Mesendoderm (in vitro differentiated cells): ENCODE data around the gene TUFM.

ENCODE experiments used
- DNase-seq: peaks from one replicate; pipeline ENCODE4 v3.0.0; 2013
- H2AK5ac ChIP-seq: 2 replicates; pipeline ENCODE4 v1.6.1; 2013; ENCODE audit warnings: low read length, inconsistent platforms
- H2BK120ac ChIP-seq: 2 replicates; pipeline ENCODE4 v1.6.1; 2013; ENCODE audit warnings: low read depth, mild to moderate bottlenecking, low read length, moderate library complexity, mixed read lengths
- H2BK15ac ChIP-seq: replicated peaks from 2 replicates; pipeline ENCODE4 v1.6.1; 2013; ENCODE audit warnings: low read depth, mild to moderate bottlenecking, moderate library complexity
- H2BK5ac ChIP-seq: 2 replicates; pipeline ENCODE4 v1.6.1; 2013; ENCODE audit warnings: low read length, inconsistent platforms
- H3K18ac ChIP-seq: 2 replicates; pipeline ENCODE4 v1.6.1; 2013; ENCODE audit warnings: mild to moderate bottlenecking, low read length, mixed read lengths
- H3K23ac ChIP-seq: one replicate; pipeline ENCODE4 v1.6.1; 2013; ENCODE audit warnings: low read length
- H3K27ac ChIP-seq: 2 replicates; pipeline ENCODE4 v1.5.1; 2013; ENCODE audit warnings: low read depth, mild to moderate bottlenecking, inconsistent platforms, low read length, moderate library complexity
- H3K27me3 ChIP-seq: 2 replicates; pipeline ENCODE4 v1.6.1; 2013; ENCODE audit warnings: low read length, control low read depth, mild to moderate bottlenecking, inconsistent platforms; ENCODE audit not compliant: insufficient read depth, poor library complexity
- H3K36me3 ChIP-seq: 2 replicates; pipeline ENCODE4 v1.6.1; 2013; ENCODE audit warnings: low read length, inconsistent platforms; ENCODE audit not compliant: control insufficient read depth, insufficient read depth
- H3K4ac ChIP-seq: one replicate; pipeline ENCODE4 v1.6.1; 2013; ENCODE audit warnings: low read depth, mild to moderate bottlenecking, low read length, moderate library complexity
- H3K4me1 ChIP-seq: 2 replicates; pipeline ENCODE4 v1.6.1; 2013; ENCODE audit warnings: low read depth, low read length, inconsistent platforms; ENCODE audit not compliant: control insufficient read depth
- H3K4me2 ChIP-seq: 2 replicates; pipeline ENCODE4 v1.6.1; 2013; ENCODE audit warnings: low read length
- H3K4me3 ChIP-seq: 2 replicates; pipeline ENCODE4 v1.5.1; 2013; ENCODE audit warnings: mild to moderate bottlenecking, low read length
- H3K56ac ChIP-seq: one replicate; pipeline ENCODE4 v1.6.1; 2013; ENCODE audit warnings: low read length
- H3K79me1 ChIP-seq: 2 replicates; pipeline ENCODE4 v1.6.1; 2013; ENCODE audit warnings: low read length, inconsistent platforms
- H3K79me2 ChIP-seq: 2 replicates; pipeline ENCODE4 v1.6.1; 2013; ENCODE audit warnings: mild to moderate bottlenecking, low read length; ENCODE audit not compliant: control insufficient read depth, insufficient read depth
- H3K9ac ChIP-seq: 2 replicates; pipeline ENCODE4 v1.6.1; 2013; ENCODE audit warnings: low read length, inconsistent platforms
- H4K5ac ChIP-seq: one replicate; pipeline ENCODE4 v1.6.1; 2013; ENCODE audit warnings: low read length
- H4K8ac ChIP-seq: one replicate; pipeline ENCODE4 v1.6.1; 2013; ENCODE audit warnings: low read depth, mild to moderate bottlenecking, control low read depth, low read length, moderate library complexity
- WGBS: extraction: QIAGEN DNeasy Blood & Tissue Kit; methylation state at CpG from one replicate; pipeline ENCODE4 v1.1.7; 2013; ENCODE audit warnings: low lambda C conversion rate, missing lambda C conversion rate; ENCODE audit not compliant: insufficient coverage; ENCODE audit errors: extremely low coverage; 5-methylcytosine and 5-hydroxymethylcytosine counted together

Gene TUFM

DNA sequence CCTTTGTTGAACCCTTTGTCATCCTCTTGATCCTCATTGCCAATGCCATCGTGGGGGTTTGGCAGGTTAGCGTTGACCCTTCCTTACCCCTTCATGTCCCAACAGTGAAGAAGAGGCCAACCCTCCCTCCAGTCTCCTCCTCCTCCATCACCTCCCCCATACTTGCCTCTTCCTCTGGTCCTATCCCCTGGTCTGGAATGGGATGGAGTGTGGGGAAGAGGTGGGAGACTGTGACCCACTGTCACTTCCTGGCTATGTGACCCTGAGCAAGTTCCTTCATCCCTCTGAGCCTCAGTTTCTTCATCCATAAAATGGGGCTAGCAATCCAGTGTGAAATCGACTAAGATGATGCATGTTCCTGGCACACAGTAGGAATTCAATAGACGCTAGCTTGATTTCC is 34.8 kb upstream of the TUFM start:
- Histone ChIP-seq H3K27ac (no peak overlapping the region), H3K79me1 (no peaks in the 10 kb centered on the region), H3K4me2 (no peak overlapping the region), H2AK5ac (peak overlapping the region; percentile 65), H2BK5ac (no peak overlapping the region), H3K36me3 (no peaks in the 10 kb centered on the region), H3K23ac (no peak overlapping the region), H3K4me1 (no peaks in the 10 kb centered on the region), H2BK120ac (no peak overlapping the region), H4K5ac (no peak overlapping the region), H3K4ac (no peak overlapping the region), H4K8ac (no peak overlapping the region), H2BK15ac (no peak overlapping the region), H3K79me2 (no peaks in the 10 kb centered on the region), H3K4me3 (no peak overlapping the region), H3K9ac (no peak overlapping the region), H3K56ac (peak overlapping the region; percentile 73), H3K27me3 (no peaks in the 10 kb centered on the region), H3K18ac (no peak overlapping the region)
- no peak for DNase-seq
- no CpG with 5 or more reads among the region's 4 CpGs for WGBS

DNA sequence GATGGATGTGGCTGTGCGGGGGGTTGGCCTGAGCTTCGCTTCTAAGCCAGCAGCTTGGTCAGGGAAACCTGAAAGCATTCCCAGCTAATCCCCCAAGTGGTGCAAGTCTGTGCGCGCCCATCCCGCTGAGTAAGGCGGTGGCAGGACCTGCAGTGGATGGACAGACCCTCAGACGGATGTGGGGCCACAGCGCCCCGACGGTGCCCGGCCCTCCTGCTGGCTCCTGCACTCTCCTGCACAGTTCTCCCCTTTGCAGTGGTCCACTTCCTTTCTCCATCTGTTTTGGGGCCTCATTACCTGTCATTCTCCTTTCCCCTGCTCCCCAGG is 34.4 kb upstream of the TUFM start:
- H2BK120ac ChIP-seq: no peak overlapping the region
- H3K27me3 ChIP-seq: no peaks in the 10 kb centered on the region
- H2BK5ac ChIP-seq: no peak overlapping the region
- no peak overlapping the region for H2AK5ac ChIP-seq
- H3K18ac ChIP-seq: no peak overlapping the region
- H4K8ac ChIP-seq: no peak overlapping the region
- no peak for DNase-seq
- H3K27ac ChIP-seq: no peak overlapping the region
- no peaks in the 10 kb centered on the region for H3K79me1 ChIP-seq
- H3K23ac ChIP-seq: no peak overlapping the region
- H3K9ac ChIP-seq: peak overlapping the region; percentile 70
- no peak overlapping the region for H3K4me3 ChIP-seq
- peak overlapping the region; percentile 73 for H3K56ac ChIP-seq
- WGBS: no CpG with 5 or more reads among the region's 11 CpGs
- no peaks in the 10 kb centered on the region for H3K36me3 ChIP-seq
- peak overlapping the region; percentile 58 for H3K4me2 ChIP-seq
- no peaks in the 10 kb centered on the region for H3K4me1 ChIP-seq
- no peaks in the 10 kb centered on the region for H3K79me2 ChIP-seq
- H4K5ac ChIP-seq: no peak overlapping the region
- H2BK15ac ChIP-seq: no peak overlapping the region
- no peak overlapping the region for H3K4ac ChIP-seq

DNA sequence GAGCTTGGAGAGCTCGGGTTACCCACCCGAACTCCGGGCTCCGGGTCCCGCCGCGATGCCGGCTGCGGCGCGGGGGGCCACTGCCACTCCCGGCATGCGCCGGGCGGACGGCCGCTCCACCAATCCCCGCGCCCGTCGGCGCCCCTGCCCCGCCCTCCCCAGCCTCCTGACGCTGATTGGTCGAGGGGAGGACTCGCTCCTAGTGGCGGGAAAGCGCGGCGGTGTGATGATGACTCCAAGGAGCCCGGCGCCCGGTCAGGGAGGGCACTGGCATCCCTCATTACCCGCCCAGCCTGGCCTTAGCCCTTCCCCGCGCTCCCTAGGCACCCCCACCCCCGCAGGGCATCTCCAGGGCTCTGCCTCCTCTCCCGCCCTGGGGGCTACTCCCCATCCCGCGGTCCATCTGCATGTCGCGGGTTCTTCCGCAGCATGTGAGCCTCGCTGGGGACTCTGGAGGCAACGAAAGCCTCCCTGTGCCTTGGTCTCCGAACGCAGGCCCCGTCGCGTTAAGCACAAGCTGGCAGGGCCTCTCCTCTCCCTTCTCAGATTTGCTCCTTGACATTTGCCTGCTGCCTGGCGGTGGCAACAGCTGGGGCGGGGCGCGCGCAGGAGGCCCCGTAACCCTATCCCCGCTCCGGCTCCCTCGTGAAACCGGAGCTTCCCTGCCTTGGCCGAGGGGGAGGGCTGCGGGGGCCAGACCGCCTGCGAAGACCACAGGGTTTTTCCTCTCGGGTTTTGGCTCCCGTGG is 33.9 kb upstream of the TUFM start:
- peak overlapping the region; percentile 40 for H3K4me3 ChIP-seq
- H4K8ac ChIP-seq: no peak overlapping the region
- H3K4me2 ChIP-seq: peak overlapping the region; percentile 58
- H4K5ac ChIP-seq: no peak overlapping the region
- no peaks in the 10 kb centered on the region for H3K27me3 ChIP-seq
- H3K9ac ChIP-seq: peak overlapping the region; percentile 81
- WGBS: no CpG with 5 or more reads among the region's 66 CpGs
- H2BK5ac ChIP-seq: no peak overlapping the region
- H3K79me1 ChIP-seq: no peaks in the 10 kb centered on the region
- no peak overlapping the region for H2AK5ac ChIP-seq
- no peak overlapping the region for H2BK15ac ChIP-seq
- peak; percentile 93 for DNase-seq
- H3K18ac ChIP-seq: peak overlapping the region; percentile 21
- no peak overlapping the region for H3K27ac ChIP-seq
- H3K79me2 ChIP-seq: no peaks in the 10 kb centered on the region
- no peaks in the 10 kb centered on the region for H3K4me1 ChIP-seq
- peak overlapping the region; percentile 8 for H3K4ac ChIP-seq
- peak overlapping the region; percentile 79 for H3K56ac ChIP-seq
- H3K36me3 ChIP-seq: no peaks in the 10 kb centered on the region
- no peak overlapping the region for H2BK120ac ChIP-seq
- H3K23ac ChIP-seq: no peak overlapping the region

DNA sequence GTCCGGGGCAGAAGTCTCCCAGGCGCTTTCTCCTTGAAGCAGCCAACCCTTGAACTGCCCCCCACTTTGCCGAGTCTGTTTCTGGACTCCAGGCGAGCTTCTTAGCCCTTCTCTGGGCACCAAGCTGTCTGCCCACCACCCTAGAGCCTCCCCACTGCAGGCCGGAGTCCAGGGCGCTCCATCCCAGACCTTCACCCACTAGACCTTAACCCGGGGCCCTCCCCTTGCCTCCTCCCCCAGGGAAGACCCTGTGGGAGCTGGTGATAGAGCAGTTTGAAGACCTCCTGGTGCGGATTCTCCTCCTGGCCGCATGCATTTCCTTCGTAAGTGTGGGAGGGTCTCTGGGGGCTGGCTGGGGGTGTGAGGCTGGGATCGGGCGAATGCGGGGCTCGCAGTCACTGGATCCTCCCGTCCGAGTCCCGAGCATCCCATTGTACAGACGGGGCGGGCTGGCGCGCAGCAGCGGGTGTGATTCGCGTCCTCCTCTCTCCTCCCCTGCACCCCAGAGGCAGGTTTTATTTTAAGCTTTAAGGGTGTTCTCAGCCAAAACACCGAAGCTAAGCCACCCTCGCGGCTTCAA is 33.2 kb upstream of the TUFM start:
- H3K9ac ChIP-seq: peak overlapping the region; percentile 81
- DNase-seq: no peak
- no peak overlapping the region for H2BK120ac ChIP-seq
- peak overlapping the region; percentile 79 for H3K56ac ChIP-seq
- peak overlapping the region; percentile 21 for H3K18ac ChIP-seq
- peak overlapping the region; percentile 40 for H3K4me3 ChIP-seq
- no peak overlapping the region for H3K27ac ChIP-seq
- no peak overlapping the region for H2AK5ac ChIP-seq
- no peaks in the 10 kb centered on the region for H3K4me1 ChIP-seq
- no peak overlapping the region for H2BK15ac ChIP-seq
- peak overlapping the region; percentile 42 for H3K4me2 ChIP-seq
- no CpG with 5 or more reads among the region's 27 CpGs for WGBS
- no peaks in the 10 kb centered on the region for H3K36me3 ChIP-seq
- H3K79me2 ChIP-seq: no peaks in the 10 kb centered on the region
- H4K8ac ChIP-seq: no peak overlapping the region
- H3K4ac ChIP-seq: peak overlapping the region; percentile 71
- H3K79me1 ChIP-seq: no peaks in the 10 kb centered on the region
- no peak overlapping the region for H4K5ac ChIP-seq
- H3K27me3 ChIP-seq: no peaks in the 10 kb centered on the region
- no peak overlapping the region for H3K23ac ChIP-seq
- no peak overlapping the region for H2BK5ac ChIP-seq

DNA sequence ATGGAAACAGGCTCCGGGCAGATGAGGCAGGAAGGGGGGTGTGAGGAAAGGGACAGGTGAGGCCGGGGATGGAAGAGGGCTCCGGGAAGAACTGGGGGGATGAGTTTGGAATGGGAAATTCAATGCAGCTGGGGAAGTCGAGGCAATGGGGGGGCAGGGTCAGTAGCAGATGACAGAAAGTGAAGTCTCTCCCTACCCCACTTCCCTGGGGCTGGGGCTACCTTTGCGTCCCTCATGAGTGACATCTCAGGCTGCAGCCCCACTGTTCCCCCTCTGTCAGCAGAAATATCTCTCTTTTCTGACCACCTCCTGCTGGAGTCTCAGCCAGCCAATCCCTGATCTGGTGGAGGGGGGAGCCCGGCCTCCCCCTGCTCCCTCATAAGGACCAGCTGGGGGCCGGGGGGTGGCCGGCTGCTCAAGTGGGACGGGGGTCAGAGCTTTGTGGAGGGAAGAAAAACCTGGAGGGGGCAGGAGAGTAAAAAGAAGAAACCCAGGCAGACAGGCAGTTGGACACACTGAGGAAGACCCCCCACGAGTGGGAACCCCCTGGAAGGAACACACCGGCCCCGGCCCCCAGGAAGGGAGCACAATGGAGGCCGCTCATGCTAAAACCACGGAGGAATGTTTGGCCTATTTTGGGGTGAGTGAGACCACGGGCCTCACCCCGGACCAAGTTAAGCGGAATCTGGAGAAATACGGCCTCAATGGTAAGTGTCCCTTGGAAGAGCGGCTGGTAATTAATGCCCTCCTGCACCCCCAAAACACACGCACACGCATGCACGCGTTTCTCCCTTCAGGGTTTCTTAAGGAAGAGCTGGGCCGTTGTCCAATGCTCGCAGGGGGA is 32.2 kb upstream of the TUFM start, which contains the start of gene ATP2A1:
Gene ATP2A1, plus strand, starts transcription at position 406 of the 844 bp plus-strand sequence. Its CDS starts 184 bp downstream, at position 590.
- no peaks in the 10 kb centered on the region for H3K79me2 ChIP-seq
- H3K23ac ChIP-seq: no peak within 1 kb of the TSS
- H3K36me3 ChIP-seq: peaks cover 2% of the 10 kb centered on the region
- no peaks in the 10 kb centered on the region for H3K4me1 ChIP-seq
- peak within 1 kb of the TSS; percentile 81 for H3K9ac ChIP-seq
- H3K4me3 ChIP-seq: peak within 1 kb of the TSS; percentile 40
- H3K56ac ChIP-seq: peak within 1 kb of the TSS; percentile 79
- no peaks in the 10 kb centered on the region for H3K79me1 ChIP-seq
- H3K4me2 ChIP-seq: peak within 1 kb of the TSS; percentile 42
- no peak within 1 kb of the TSS for H2BK15ac ChIP-seq
- H2AK5ac ChIP-seq: no peak within 1 kb of the TSS
- no peak within 1 kb of the TSS for H2BK5ac ChIP-seq
- no peak within 1 kb of the TSS for H3K27ac ChIP-seq
- H3K18ac ChIP-seq: peak within 1 kb of the TSS; percentile 21
- WGBS: no CpG with 5 or more reads among the region's 25 CpGs
- no peak within 1 kb of the TSS for H4K8ac ChIP-seq
- H4K5ac ChIP-seq: no peak within 1 kb of the TSS
- H3K27me3 ChIP-seq: no peaks in the 10 kb centered on the region
- no peak within 1 kb of the TSS for H3K4ac ChIP-seq
- DNase-seq: no peak
- H2BK120ac ChIP-seq: no peak within 1 kb of the TSS
